Activated CD8-positive, alpha-beta memory T cell treated with anti-CD3 and anti-CD28 coated beads for 24 hours (primary cell): ENCODE data around the gene ITGB2.

Experiments used
- DNase-seq: peaks from one replicate; pipeline ENCODE4 v3.0.0-alpha.2; 2020

Gene ITGB2

DNA sequence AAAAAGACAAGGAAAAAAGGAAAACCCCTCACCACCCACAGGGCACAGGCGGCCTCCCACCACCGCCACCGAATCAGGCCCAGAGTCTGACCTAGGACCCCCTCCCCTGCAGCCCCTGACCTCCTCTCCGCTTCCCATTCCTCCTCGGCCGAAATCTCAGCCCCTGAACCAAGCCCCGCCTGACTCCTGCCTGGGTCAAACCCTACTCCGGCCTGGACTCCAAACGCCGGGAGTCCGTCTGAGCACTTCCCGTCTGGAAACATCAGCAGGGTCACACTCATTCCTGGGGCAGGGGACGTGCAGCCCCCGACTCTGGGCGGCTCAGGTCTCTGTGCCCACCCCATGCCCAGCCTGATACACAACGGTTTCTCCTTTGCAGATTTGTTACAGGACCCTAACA lies 76.4 kb downstream of the ITGB2 start:
- no peak for DNase-seq

DNA sequence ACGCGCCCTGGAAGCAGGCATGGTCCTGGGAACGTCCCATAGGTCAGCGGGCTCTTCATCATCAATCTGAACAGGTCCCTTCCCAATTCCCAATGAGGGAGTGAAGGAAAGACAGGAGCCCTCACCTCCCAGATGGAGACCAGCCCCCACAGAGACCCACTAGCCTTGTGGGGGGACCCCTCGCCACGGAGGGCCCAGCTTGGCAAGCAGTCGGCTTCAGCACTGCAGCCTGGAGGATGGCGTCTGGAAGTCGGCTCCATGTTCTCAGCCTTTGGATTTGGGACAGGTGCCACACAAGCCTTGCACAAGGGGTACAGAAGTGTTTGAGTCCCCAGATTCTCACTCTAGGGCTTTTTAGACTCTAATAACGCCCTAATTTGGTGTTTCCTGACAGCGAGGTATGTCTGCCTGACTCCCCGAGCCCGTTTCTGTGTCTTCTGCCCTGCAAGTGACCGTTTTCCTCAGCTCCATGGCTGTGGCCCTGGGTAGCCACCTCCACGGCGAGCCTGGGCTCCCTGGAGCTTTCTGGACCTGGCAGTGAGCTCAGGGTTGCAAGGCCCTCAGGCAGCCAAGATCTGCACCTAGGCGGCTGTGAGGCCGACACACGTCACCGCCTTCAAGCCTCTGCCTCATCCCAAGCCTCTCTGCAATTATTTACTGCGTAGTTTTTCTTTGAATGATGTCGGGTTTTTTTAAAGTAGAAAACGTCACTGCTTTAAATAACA lies 77.8 kb downstream of the ITGB2 start:
- DNase-seq, result no peak

DNA sequence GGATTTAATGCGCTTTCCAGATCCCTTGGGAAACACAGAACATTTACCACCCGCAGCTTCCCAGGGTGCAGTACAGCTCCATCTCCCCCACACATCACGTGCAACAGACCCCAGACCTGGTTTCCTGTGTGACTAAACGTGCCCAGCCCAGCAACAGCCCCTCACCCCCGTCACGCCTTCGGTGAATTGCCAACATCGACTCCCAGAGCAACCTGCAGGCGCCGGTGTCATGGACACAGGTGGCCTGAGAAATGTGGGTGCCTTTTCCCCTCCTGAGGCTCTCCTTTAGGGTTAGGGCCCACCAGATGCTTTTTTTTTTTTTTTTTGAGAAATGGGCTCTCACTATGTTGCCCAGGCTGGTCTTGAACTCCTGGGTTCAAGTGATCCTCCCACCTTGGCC lies 78.6 kb downstream of the ITGB2 start:
- no peak for DNase-seq

DNA sequence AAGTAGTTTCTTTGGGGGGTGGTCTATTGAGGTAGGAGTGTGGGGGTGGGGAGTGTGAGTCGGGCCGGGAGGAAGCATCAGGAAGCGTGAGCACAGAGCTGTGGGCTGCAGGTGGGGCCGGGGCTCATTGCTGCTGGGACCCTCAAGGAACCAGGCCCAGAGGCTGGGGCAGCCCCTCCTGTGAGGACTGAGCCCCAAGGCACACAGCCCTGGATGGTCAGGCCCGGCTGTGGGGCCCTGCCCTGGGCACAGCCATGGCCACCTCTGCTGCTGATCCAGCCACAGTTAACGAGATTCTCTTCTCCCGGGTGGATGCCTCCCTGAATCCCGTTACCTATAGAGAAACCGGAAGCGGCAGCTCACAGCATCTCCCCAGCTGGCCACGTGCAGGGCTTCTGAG lies 79.9 kb downstream of the ITGB2 start:
- DNase-seq, result no peak

DNA sequence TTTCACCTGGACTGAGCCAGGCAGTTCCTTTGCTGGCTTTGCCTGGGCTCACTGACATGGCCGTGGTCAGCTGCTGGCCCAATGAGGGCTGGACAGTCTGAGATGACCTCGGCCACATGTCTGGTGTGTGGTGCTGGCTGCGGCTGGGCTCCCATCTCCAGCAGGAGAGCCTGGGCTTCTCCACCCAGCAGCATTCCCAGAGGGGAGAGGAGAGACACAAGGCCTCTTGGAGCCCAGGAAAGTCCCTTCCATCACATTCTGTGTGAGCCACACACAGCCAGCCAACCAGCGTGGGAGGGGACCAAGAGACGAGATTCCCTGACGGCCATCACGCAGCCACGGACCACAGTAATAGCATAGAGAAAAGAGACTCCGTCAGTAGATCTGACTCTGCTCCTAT lies 81.7 kb downstream of the ITGB2 start:
- DNase-seq, result no peak

DNA sequence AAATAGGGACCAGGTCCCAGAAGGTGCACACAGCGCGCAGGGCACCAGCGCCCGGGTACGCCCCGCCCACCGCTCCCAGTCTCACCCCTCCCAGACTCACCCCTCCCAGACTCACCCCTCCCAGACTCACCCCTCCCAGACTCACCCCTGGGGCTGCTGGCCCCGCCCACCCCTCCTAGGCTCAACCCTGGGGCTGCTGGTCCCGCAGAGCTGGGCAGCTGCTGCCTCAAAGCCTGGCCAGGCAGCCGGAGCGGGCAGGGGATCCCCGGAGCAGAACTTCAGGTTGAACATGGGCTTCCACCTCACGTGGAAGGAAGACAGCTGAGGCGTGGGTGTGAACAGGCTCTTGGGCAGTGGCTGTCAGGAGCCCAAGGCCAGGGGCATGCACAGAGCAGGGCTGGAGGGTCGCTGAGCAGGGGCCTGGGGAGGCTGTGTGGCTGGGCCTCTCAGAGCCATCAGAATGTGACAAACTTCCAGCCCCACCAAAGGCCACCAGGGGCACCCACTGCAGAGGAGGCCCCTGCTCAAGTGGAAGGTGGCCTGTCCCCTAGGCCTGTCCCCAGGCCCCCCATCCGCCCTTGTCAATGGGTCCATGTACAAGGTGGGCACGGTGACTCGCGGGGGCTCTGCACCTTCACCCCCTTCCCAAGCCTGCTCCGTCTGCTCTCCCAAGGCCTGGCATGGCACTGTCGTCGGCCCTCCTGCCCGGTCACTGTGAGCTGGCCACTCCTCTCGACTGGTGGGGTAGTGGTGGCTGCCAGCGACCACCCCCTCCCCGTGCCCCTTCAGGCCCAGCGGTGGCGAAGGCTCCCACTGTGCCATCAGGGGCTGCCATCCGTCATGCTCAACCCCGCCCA lies 82.4 kb downstream of the ITGB2 start:
- DNase-seq, result no peak

DNA sequence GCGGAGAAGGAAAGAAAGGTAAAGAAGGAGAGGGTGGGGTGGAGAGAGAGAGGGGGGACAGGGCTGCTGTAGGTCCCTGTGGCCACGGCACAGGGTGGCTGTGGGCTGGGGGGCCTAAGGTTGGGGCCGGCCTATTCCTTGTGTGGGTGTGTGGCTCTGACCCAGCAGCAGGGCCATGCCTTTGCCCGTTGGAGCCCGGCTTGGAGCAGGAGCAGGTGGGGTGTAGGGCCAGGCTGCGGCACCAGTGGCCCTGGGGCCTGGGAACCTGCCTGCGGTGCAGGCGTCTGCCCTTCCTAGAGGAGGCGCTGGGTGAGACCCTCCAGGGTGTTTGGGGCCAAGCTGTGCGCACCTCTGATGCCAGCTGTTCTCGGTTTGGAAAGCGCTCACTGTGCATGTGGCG lies 83.2 kb downstream of the ITGB2 start:
- no peak for DNase-seq

DNA sequence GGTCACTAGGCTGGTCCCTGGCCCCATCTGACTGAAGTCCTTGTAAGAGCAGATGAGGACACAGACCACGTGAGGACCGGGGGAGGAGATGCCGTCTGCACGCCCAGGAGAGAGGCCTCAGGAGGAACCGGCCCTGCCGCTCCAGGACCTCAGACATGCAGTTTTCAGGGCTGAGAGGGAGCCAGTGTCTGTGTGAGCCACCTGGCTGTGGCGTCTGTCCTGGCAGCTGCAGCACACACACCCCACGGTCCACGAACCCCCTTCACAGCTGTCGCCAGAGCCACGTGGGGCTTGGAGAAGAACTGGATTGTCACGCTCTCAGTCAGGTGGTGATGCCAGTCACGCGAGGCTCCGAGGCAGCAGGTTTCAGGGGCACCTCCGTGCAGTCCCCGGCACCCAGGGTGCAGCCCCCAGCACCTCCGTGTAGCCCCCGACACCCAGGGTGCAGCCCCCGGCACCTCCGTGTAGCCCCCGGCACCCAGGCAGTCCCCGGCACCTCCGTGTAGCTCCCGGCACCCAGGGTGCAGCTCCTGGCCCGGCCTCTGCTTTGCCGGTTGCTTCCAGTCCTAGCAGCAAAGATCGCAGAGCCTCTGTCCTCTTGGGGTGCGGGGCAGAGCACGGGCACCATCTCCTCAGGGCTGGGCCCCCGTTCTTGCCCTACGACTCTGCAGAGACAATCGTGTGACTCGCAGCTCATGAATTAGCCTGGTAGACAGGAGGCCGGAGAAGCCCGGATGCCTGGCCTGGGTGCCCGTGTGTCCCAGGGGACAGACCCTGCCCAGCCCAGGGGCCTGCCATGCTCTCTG lies 83.8 kb downstream of the ITGB2 start:
- DNase-seq, result no peak

DNA sequence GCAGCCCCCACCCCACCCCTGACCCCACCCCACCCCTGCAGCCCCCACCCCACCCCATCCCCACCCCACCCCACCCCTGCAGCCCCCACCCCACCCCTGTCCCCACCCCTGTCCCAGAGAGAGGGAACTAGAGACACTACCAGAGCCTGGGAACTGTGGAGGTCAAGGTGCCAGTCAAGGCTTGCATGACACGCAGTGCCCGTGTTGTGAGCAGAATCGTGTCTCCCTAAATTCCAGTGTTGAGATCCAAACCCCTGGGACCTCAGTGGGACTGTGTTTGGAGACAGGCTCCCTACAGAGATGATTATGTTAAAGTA lies 84.4 kb downstream of the ITGB2 start:
- DNase-seq, result no peak
